Adrenal gland (tissue), 12 donors: ENCODE measurements around the gene HBS1L. TPM values are rescaled to one million over a fixed set of nuclear protein-coding genes. Genes with fewer than 3 reads are reported as not detected.

Experiments used
- DNase-seq, 7 donors: peaks; one replicate each; pipeline ENCODE4 v3.0.0-alpha.2; 2019 to 2020
- H3K27ac ChIP-seq, 5 donors: fragments of 200-600 bp; sonication (generic) in 4 of 5; 1 replicate in 3 of 5; 2 replicates in 2 of 5; pipeline versions ENCODE4 v1.5.1 to v1.8.0; 2016 to 2020; ENCODE audit warnings: mild to moderate bottlenecking in 1 of 5
- H3K27me3 ChIP-seq: fragments of 200-600 bp; 2 replicates; pipeline ENCODE4 v1.8.0; 2021
- H3K36me3 ChIP-seq, 2 donors: fragments of 200-600 bp; replicated peaks in 1 of 2; 1 replicate in 1 of 2; 2 replicates in 1 of 2; pipeline versions ENCODE4 v1.5.1 to v1.8.0; 2018 to 2022
- H3K4me1 ChIP-seq, 2 donors: fragments of 200-600 bp; replicated peaks in 1 of 2; 1 replicate in 1 of 2; 2 replicates in 1 of 2; pipeline versions ENCODE4 v1.5.1 to v1.8.0; 2018 to 2021
- H3K4me3 ChIP-seq, 4 donors: fragments of 200-600 bp; sonication (generic) in 3 of 4; one replicate each; pipeline ENCODE4 v1.5.1; 2016 to 2018
- H3K9me3 ChIP-seq, 3 donors: fragments of 200-600 bp; sonication (generic) in 1 of 3; replicated peaks in 1 of 3; 1 replicate in 2 of 3; 2 replicates in 1 of 3; pipeline versions ENCODE4 v1.5.1 to v1.8.0; 2016 to 2021
- CTCF ChIP-seq, 6 experiments: fragments of 450-650 bp in 4 of 6; fragments of 200-600 bp in 2 of 6; sonication (generic) in 1 of 6; IDR thresholded peaks; 1 replicate in 5 of 6; 2 replicates in 1 of 6; pipeline versions ENCODE4 v1.5.1 to v1.8.0; 2016 to 2021; ENCODE audit warnings: antibody characterized with exemption in 6 of 6, mild to moderate bottlenecking in 2 of 6, moderate library complexity in 1 of 6
- POLR2A ChIP-seq, 2 donors: fragments of 450-650 bp; IDR thresholded peaks; one replicate each; pipeline ENCODE4 v1.6.1; 2017; ENCODE audit warnings: antibody characterized with exemption in 2 of 2, mild to moderate bottlenecking in 2 of 2, moderate library complexity in 1 of 2
- WGBS, 4 donors: extraction: QIAGEN DNeasy Blood & Tissue Kit in 2 of 4; methylation state at CpG; one replicate each; pipeline versions ENCODE4 v1.1.5 to v1.1.7; 2013 to 2017; 5-methylcytosine and 5-hydroxymethylcytosine counted together
- intact Hi-C, 2 donors: fragments of 100-400 bp; cut with DNase I; formaldehyde crosslinking; loops; one replicate each; pipeline versions ENCODE4 v1.14.1 to v1.15.0; 2022 to 2023
- polyA plus RNA-seq, 3 donors: library from polyadenylated mRNA; stranded (reverse); fragments of 200-250 nt in 2 of 3; fragments of 350-450 nt in 1 of 3; fragmentation: Illumina TruSeq in 1 of 3; extraction: RNeasy Lipid Tissue Mini Kit (QIAGEN cat#74804) in 1 of 3; gene quantifications; one replicate each; pipeline ENCODE4 v1.2.3, GENCODE V29; 2013 to 2014
- total RNA-seq, 9 donors: library from RNA; depleted of rRNA in 4 of 9; stranded (reverse); fragments of >200 nt in 4 of 9; fragments of 120-200 nt in 1 of 9; fragmentation: NEBNext Ultra II Directional in 1 of 9; extraction: Animal tissue kit (Norgen Biotek cat#: 25700) in 1 of 9; gene quantifications; one replicate each; pipeline versions ENCODE4 v1.1.0 to v1.2.4, GENCODE V29; 2013 to 2023
- donor health status: healthy with polysubstance abuse.
- donor health status: Bipolar disorder and iron deficiency.
- donor health status: DM: yes; HTN: yes; CAD: no.
- donor health status: DM: no; HTN: no; CAD: no.
- donor health status: DM: no; HTN: no; CAD: no.
- donor health status: DM: yes; HTN: yes; CAD: no.

The HBS1L gene
- total and polyA plus RNA-seq, 12 donors: 17.0 to 121 (median 58.4) TPM

- intact Hi-C loops: no loop called here
Observed at GRCh38 chr6:134950482-134950881, 104.1 kb downstream of the HBS1L start.

GRCh38 chr6:134949927-134950326 is 104.7 kb downstream of the HBS1L start, which contains the start of gene ALDH8A1:
TSS of gene ALDH8A1 (minus strand) at chr6:134950101. CDS start at chr6:134950053, 48 bp downstream.
- Histone ChIP-seq H3K4me1 (no peaks in the 10 kb centered on the region), H3K4me3 (no peak within 1 kb of the TSS), H3K27me3 (no peaks in the 10 kb centered on the region), H3K27ac (no peak within 1 kb of the TSS), H3K36me3 (no peaks in the 10 kb centered on the region), H3K9me3 (no peaks in the 10 kb centered on the region)
- intact Hi-C loops: loop anchor here in 1 of 2 donors (10.0 kb wide), 1 partner anchor 795 kb away; no protein-coding TSS in a partner anchor
- no peak for TF ChIP-seq POLR2A (IDR thresholded peaks at IDR 0.05)
- no peak for TF ChIP-seq CTCF (IDR thresholded peaks at IDR 0.05)
- no peak for DNase-seq
- WGBS, 4 donors: 67 to 85% (median 77%) methylated on average over 4 of the region's 4 CpGs

More at GRCh38 chr6:134950482-134950881, 104.1 kb downstream of the HBS1L start:
- TF ChIP-seq POLR2A (IDR thresholded peaks at IDR 0.05): no peak
- no peak for TF ChIP-seq CTCF (IDR thresholded peaks at IDR 0.05)
- no peaks in the 10 kb centered on the region for H3K9me3 ChIP-seq
- H3K4me3 ChIP-seq: no peak overlapping the region
- DNase-seq: no peak
- no peaks in the 10 kb centered on the region for H3K4me1 ChIP-seq
- H3K36me3 ChIP-seq: no peaks in the 10 kb centered on the region
- WGBS, 4 donors: 59 to 62% (median 61%) methylated on average over 2 of the region's 2 CpGs
- no peak overlapping the region for H3K27ac ChIP-seq
- no peaks in the 10 kb centered on the region for H3K27me3 ChIP-seq

- Histone ChIP-seq H3K36me3 (no peaks in the 10 kb centered on the region), H3K4me1 (no peaks in the 10 kb centered on the region), H3K4me3 (no peak overlapping the region), H3K27ac (no peak overlapping the region), H3K9me3 (no peaks in the 10 kb centered on the region), H3K27me3 (no peaks in the 10 kb centered on the region)
- no peak for TF ChIP-seq CTCF (IDR thresholded peaks at IDR 0.05)
- TF ChIP-seq POLR2A (IDR thresholded peaks at IDR 0.05): no peak
- 88 to 100% (median 91%) methylated on average over 1 of the region's 1 CpG for WGBS, 4 donors
- intact Hi-C loops: loop anchor here in 1 of 2 donors (10.0 kb wide), 1 partner anchor 794 kb away; no protein-coding TSS in a partner anchor
- DNase-seq: no peak
Observed at GRCh38 chr6:134948691-134949090, 105.9 kb downstream of the HBS1L start.

GRCh38 chr6:134948142-134948541 is 106.5 kb downstream of the HBS1L start:
- Histone ChIP-seq H3K4me1 (no peaks in the 10 kb centered on the region), H3K27me3 (no peaks in the 10 kb centered on the region), H3K9me3 (no peaks in the 10 kb centered on the region), H3K27ac (no peak overlapping the region), H3K4me3 (no peak overlapping the region), H3K36me3 (no peaks in the 10 kb centered on the region)
- no peak for TF ChIP-seq POLR2A (IDR thresholded peaks at IDR 0.05)
- no peak for TF ChIP-seq CTCF (IDR thresholded peaks at IDR 0.05)
- intact Hi-C loops: loop anchor here in 1 of 2 donors (10.0 kb wide), 1 partner anchor 793 kb away; no protein-coding TSS in a partner anchor
- DNase-seq: no peak
